ENCODE data around the gene TMUB1.

Gene TMUB1

GRCh38 chr7:151113344-151114150 lies 30.3 kb upstream of the TMUB1 start:
- H3K4me3 ChIP-seq (ENCODE audit: low read depth, low read length), result no peak overlapping the region
- H2AFZ ChIP-seq (ENCODE audit: low read length, unreplicated experiment), result no peak overlapping the region
- H3K27ac ChIP-seq (ENCODE audit: low read depth, low read length), result no peak overlapping the region
- no peaks in the 10 kb centered on the region for H3K36me3 ChIP-seq (ENCODE audit: insufficient read depth, low read length)
- H3K4me1 ChIP-seq (ENCODE audit: control insufficient read depth, insufficient read depth, low read length, unreplicated experiment), result peaks cover 24% of the 10 kb centered on the region
- no peaks in the 10 kb centered on the region for H3K27me3 ChIP-seq (ENCODE audit: insufficient read depth, low read length)
- H3K79me2 ChIP-seq (ENCODE audit: control insufficient read depth, insufficient read depth, low read length, unreplicated experiment), result peaks cover 47% of the 10 kb centered on the region

GRCh38 chr7:151110941-151111645 lies 27.8 kb upstream of the TMUB1 start:
- peaks cover 24% of the 10 kb centered on the region for H3K4me1 ChIP-seq (ENCODE audit: control insufficient read depth, insufficient read depth, low read length, unreplicated experiment)
- H3K36me3 ChIP-seq (ENCODE audit: insufficient read depth, low read length), result no peaks in the 10 kb centered on the region
- no peak overlapping the region for H3K4me3 ChIP-seq (ENCODE audit: low read depth, low read length)
- H2AFZ ChIP-seq (ENCODE audit: low read length, unreplicated experiment), result no peak overlapping the region
- H3K27ac ChIP-seq (ENCODE audit: low read depth, low read length), result no peak overlapping the region
- H3K27me3 ChIP-seq (ENCODE audit: insufficient read depth, low read length), result no peaks in the 10 kb centered on the region
- H3K79me2 ChIP-seq (ENCODE audit: control insufficient read depth, insufficient read depth, low read length, unreplicated experiment), result peaks cover 49% of the 10 kb centered on the region

- Histone ChIP-seq H3K4me3 (ENCODE audit: low read depth, low read length) (no peak overlapping the region), H3K79me2 (ENCODE audit: control insufficient read depth, insufficient read depth, low read length, unreplicated experiment) (peaks cover 44% of the 10 kb centered on the region), H3K27me3 (ENCODE audit: insufficient read depth, low read length) (no peaks in the 10 kb centered on the region)
These were observed 27.1 kb upstream of the TMUB1 start for GRCh38 chr7:151110236-151110940.

GRCh38 chr7:151109094-151110048 lies 26.1 kb upstream of the TMUB1 start:
- Histone ChIP-seq H3K36me3 (ENCODE audit: insufficient read depth, low read length) (no peaks in the 10 kb centered on the region), H3K4me1 (ENCODE audit: control insufficient read depth, insufficient read depth, low read length, unreplicated experiment) (peaks cover 26% of the 10 kb centered on the region), H3K27ac (ENCODE audit: low read depth, low read length) (peak overlapping the region; percentile 8; the same call in 1 of the 2 replicates), H3K4me3 (ENCODE audit: low read depth, low read length) (no peak overlapping the region), H3K79me2 (ENCODE audit: control insufficient read depth, insufficient read depth, low read length, unreplicated experiment) (peaks cover 43% of the 10 kb centered on the region), H2AFZ (ENCODE audit: low read length, unreplicated experiment) (no peak overlapping the region), H3K27me3 (ENCODE audit: insufficient read depth, low read length) (no peaks in the 10 kb centered on the region)

More at GRCh38 chr7:151110236-151110940, 27.1 kb upstream of the TMUB1 start:
- H3K4me1 ChIP-seq (ENCODE audit: control insufficient read depth, insufficient read depth, low read length, unreplicated experiment), result peaks cover 24% of the 10 kb centered on the region
- H3K27ac ChIP-seq (ENCODE audit: low read depth, low read length), result no peak overlapping the region
- H2AFZ ChIP-seq (ENCODE audit: low read length, unreplicated experiment), result no peak overlapping the region
- no peaks in the 10 kb centered on the region for H3K36me3 ChIP-seq (ENCODE audit: insufficient read depth, low read length)

- no peak overlapping the region for H3K27ac ChIP-seq (ENCODE audit: low read depth, low read length)
- no peak overlapping the region for H2AFZ ChIP-seq (ENCODE audit: low read length, unreplicated experiment)
- H3K27me3 ChIP-seq (ENCODE audit: insufficient read depth, low read length), result no peaks in the 10 kb centered on the region
- H3K36me3 ChIP-seq (ENCODE audit: insufficient read depth, low read length), result no peaks in the 10 kb centered on the region
- no peak overlapping the region for H3K4me3 ChIP-seq (ENCODE audit: low read depth, low read length)
- peaks cover 30% of the 10 kb centered on the region for H3K79me2 ChIP-seq (ENCODE audit: control insufficient read depth, insufficient read depth, low read length, unreplicated experiment)
- peaks cover 16% of the 10 kb centered on the region for H3K4me1 ChIP-seq (ENCODE audit: control insufficient read depth, insufficient read depth, low read length, unreplicated experiment)
These were observed 24.6 kb upstream of the TMUB1 start for GRCh38 chr7:151107882-151108281.

- H3K79me2 ChIP-seq (ENCODE audit: control insufficient read depth, insufficient read depth, low read length, unreplicated experiment), result peaks cover 21% of the 10 kb centered on the region
- H3K27ac ChIP-seq (ENCODE audit: low read depth, low read length), result peak overlapping the region; percentile 28; the same call in 1 of the 2 replicates
- no peaks in the 10 kb centered on the region for H3K27me3 ChIP-seq (ENCODE audit: insufficient read depth, low read length)
- H3K4me3 ChIP-seq (ENCODE audit: low read depth, low read length), result no peak overlapping the region
- no peak overlapping the region for H2AFZ ChIP-seq (ENCODE audit: low read length, unreplicated experiment)
- H3K4me1 ChIP-seq (ENCODE audit: control insufficient read depth, insufficient read depth, low read length, unreplicated experiment), result peaks cover 11% of the 10 kb centered on the region
- no peaks in the 10 kb centered on the region for H3K36me3 ChIP-seq (ENCODE audit: insufficient read depth, low read length)
These were observed 21.3 kb upstream of the TMUB1 start for GRCh38 chr7:151104411-151105235.

- Histone ChIP-seq H3K36me3 (ENCODE audit: insufficient read depth, low read length) (no peaks in the 10 kb centered on the region), H3K27ac (ENCODE audit: low read depth, low read length) (no peak overlapping the region), H3K4me3 (ENCODE audit: low read depth, low read length) (no peak overlapping the region), H2AFZ (ENCODE audit: low read length, unreplicated experiment) (no peak overlapping the region), H3K4me1 (ENCODE audit: control insufficient read depth, insufficient read depth, low read length, unreplicated experiment) (peaks cover 6% of the 10 kb centered on the region), H3K27me3 (ENCODE audit: insufficient read depth, low read length) (no peaks in the 10 kb centered on the region), H3K79me2 (ENCODE audit: control insufficient read depth, insufficient read depth, low read length, unreplicated experiment) (peaks cover 25% of the 10 kb centered on the region)
These were observed 20.7 kb upstream of the TMUB1 start for GRCh38 chr7:151103973-151104372.

- Histone ChIP-seq H3K27ac (ENCODE audit: low read depth, low read length) (no peak overlapping the region), H3K27me3 (ENCODE audit: insufficient read depth, low read length) (no peaks in the 10 kb centered on the region), H3K4me1 (ENCODE audit: control insufficient read depth, insufficient read depth, low read length, unreplicated experiment) (peaks cover 6% of the 10 kb centered on the region), H3K4me3 (ENCODE audit: low read depth, low read length) (no peak overlapping the region), H3K36me3 (ENCODE audit: insufficient read depth, low read length) (no peaks in the 10 kb centered on the region), H3K79me2 (ENCODE audit: control insufficient read depth, insufficient read depth, low read length, unreplicated experiment) (peaks cover 22% of the 10 kb centered on the region), H2AFZ (ENCODE audit: low read length, unreplicated experiment) (no peak overlapping the region)
These were observed 19.7 kb upstream of the TMUB1 start for GRCh38 chr7:151102991-151103390.

- no peak overlapping the region for H3K27ac ChIP-seq (ENCODE audit: low read depth, low read length)
- H3K79me2 ChIP-seq (ENCODE audit: control insufficient read depth, insufficient read depth, low read length, unreplicated experiment), result peaks cover 25% of the 10 kb centered on the region
- no peak overlapping the region for H3K4me3 ChIP-seq (ENCODE audit: low read depth, low read length)
- no peak overlapping the region for H2AFZ ChIP-seq (ENCODE audit: low read length, unreplicated experiment)
- H3K27me3 ChIP-seq (ENCODE audit: insufficient read depth, low read length), result no peaks in the 10 kb centered on the region
- no peaks in the 10 kb centered on the region for H3K36me3 ChIP-seq (ENCODE audit: insufficient read depth, low read length)
- peaks cover 6% of the 10 kb centered on the region for H3K4me1 ChIP-seq (ENCODE audit: control insufficient read depth, insufficient read depth, low read length, unreplicated experiment)
These were observed 18.5 kb upstream of the TMUB1 start for GRCh38 chr7:151101621-151102396.

Measured in ACC112 (cell line).